B cell (primary cell): ENCODE results near the gene EN1. TPM values are rescaled to one million over a fixed set of nuclear protein-coding genes. Genes with fewer than 3 reads are reported as not detected.

Experiments
- ATAC-seq: fragments of 200-7000 bp; cut with Tn5 transposase; one replicate; pipeline ENCODE4 v1.10.0; 2021; ENCODE audit warnings: low read depth, mild to moderate bottlenecking, moderate number of reproducible peaks, moderate library complexity
- CTCF ChIA-PET: fragments of 350-600 bp; sonication (Branson Sonifier 250); formaldehyde crosslinking; loops from one replicate; lab custom pipeline; 2021; ENCODE audit warnings: antibody characterized with exemption, inconsistent platforms; lab: Charles Lee
- POLR2A ChIA-PET: fragments of 350-600 bp; sonication (Branson Sonifier 250); formaldehyde crosslinking; loops from one replicate; lab custom pipeline; 2021; ENCODE audit warnings: antibody characterized with exemption; lab: Charles Lee
- DNase-seq: peaks from one replicate; pipeline ENCODE4 v3.0.0; 2013
- H2AFZ ChIP-seq: 2 replicates; pipeline ENCODE4 v1.6.1; 2012; ENCODE audit warnings: mild to moderate bottlenecking, low read depth, low read length; ENCODE audit not compliant: insufficient read depth, poor library complexity, severe bottlenecking
- H3K27ac ChIP-seq, 2 donors: 1 replicate in 1 of 2; 2 replicates in 1 of 2; pipeline ENCODE4 v1.5.1; 2012 to 2013; ENCODE audit warnings: low read length in 2 of 2, mild to moderate bottlenecking in 2 of 2, moderate library complexity in 1 of 2
- H3K27me3 ChIP-seq, 4 experiments: fragments of 200-600 bp in 1 of 4; sonication (generic) in 1 of 4; replicated peaks in 1 of 4; 1 replicate in 2 of 4; 2 replicates in 2 of 4; pipeline versions ENCODE4 v1.6.1 to v1.7.0; 2013 to 2016; ENCODE audit warnings: low read length in 3 of 4, mild to moderate bottlenecking in 2 of 4, mixed read lengths in 1 of 4, moderate library complexity in 1 of 4; ENCODE audit not compliant: insufficient read depth in 4 of 4, control insufficient read depth in 3 of 4; ENCODE audit errors: control extremely low read depth in 1 of 4
- H3K36me3 ChIP-seq, 2 experiments: replicated peaks in 1 of 2; 1 replicate in 1 of 2; 2 replicates in 1 of 2; pipeline versions ENCODE4 v1.6.1 to v1.7.1; 2013; ENCODE audit warnings: low read length in 1 of 2; ENCODE audit not compliant: insufficient read depth in 2 of 2, control insufficient read depth in 1 of 2; ENCODE audit errors: control extremely low read depth in 1 of 2, extremely low read depth in 1 of 2
- H3K4me1 ChIP-seq, 2 donors: fragments of 200-600 bp in 1 of 2; sonication (generic) in 1 of 2; 1 replicate in 1 of 2; 2 replicates in 1 of 2; pipeline versions ENCODE4 v1.5.1 to v1.6.1; 2013 to 2017; ENCODE audit warnings: low read length in 2 of 2; ENCODE audit not compliant: control insufficient read depth in 2 of 2, insufficient read depth in 2 of 2
- H3K4me2 ChIP-seq: replicated peaks from 2 replicates; pipeline ENCODE3; 2012; ENCODE audit warnings: mild to moderate bottlenecking, low read depth, low read length; ENCODE audit not compliant: poor library complexity, severe bottlenecking
- H3K4me3 ChIP-seq, 5 experiments: fragments of 200-600 bp in 1 of 5; sonication (generic) in 1 of 5; 1 replicate in 3 of 5; 2 replicates in 2 of 5; pipeline versions ENCODE4 v1.5.1 to v1.7.0; 2011 to 2016; ENCODE audit warnings: low read length in 4 of 5, mild to moderate bottlenecking in 4 of 5, low read depth in 2 of 5, control low read depth in 1 of 5, moderate library complexity in 1 of 5; ENCODE audit not compliant: insufficient read depth in 1 of 5; ENCODE audit errors: control extremely low read depth in 1 of 5, extremely low read depth in 1 of 5
- H3K79me2 ChIP-seq: fragments of 200-600 bp; sonication (generic); one replicate; pipeline ENCODE4 v1.6.0; 2016; ENCODE audit warnings: low read length; ENCODE audit not compliant: control insufficient read depth, insufficient read depth
- H3K9ac ChIP-seq: fragments of 200-600 bp; sonication (generic); 2 replicates; pipeline ENCODE4 v1.6.1; 2017; ENCODE audit warnings: mild to moderate bottlenecking, low read length, moderate library complexity
- H3K9me3 ChIP-seq, 3 donors: one replicate each; pipeline versions ENCODE4 v1.6.1 to v1.7.1; 2013; ENCODE audit warnings: low read length in 2 of 3; ENCODE audit not compliant: control insufficient read depth in 2 of 3, insufficient read depth in 1 of 3; ENCODE audit errors: control extremely low read depth in 1 of 3
- H4K20me1 ChIP-seq: 2 replicates; pipeline ENCODE4 v1.6.0; 2012; ENCODE audit warnings: mild to moderate bottlenecking, low read length; ENCODE audit not compliant: insufficient read depth, control insufficient read depth, poor library complexity, severe bottlenecking
- H3K27ac Mint-ChIP-seq: one replicate; pipeline ENCODE4 v1.8.0; 2021; ENCODE audit warnings: mixed read lengths
- H3K27me3 Mint-ChIP-seq: one replicate; pipeline ENCODE4 v1.8.0; 2021; ENCODE audit warnings: mixed read lengths
- H3K4me1 Mint-ChIP-seq: one replicate; pipeline ENCODE4 v1.8.0; 2021; ENCODE audit warnings: mixed read lengths
- H3K4me3 Mint-ChIP-seq: one replicate; pipeline ENCODE4 v1.8.0; 2021; ENCODE audit warnings: mixed read lengths
- H3K9me3 Mint-ChIP-seq: one replicate; pipeline ENCODE4 v1.8.0; 2022; ENCODE audit warnings: mixed read lengths; ENCODE audit not compliant: insufficient read depth
- EZH2 ChIP-seq: IDR thresholded peaks from 2 replicates; pipeline ENCODE4 v1.6.1; 2012; ENCODE audit warnings: borderline replicate concordance, low read depth, mild to moderate bottlenecking, moderate library complexity, low read length; ENCODE audit not compliant: insufficient read depth, poor library complexity, severe bottlenecking
- WGBS: methylation state at CpG from one replicate; pipeline ENCODE4 v1.1.5; 2013; ENCODE audit warnings: missing lambda C conversion rate; ENCODE audit not compliant: insufficient coverage; 5-methylcytosine and 5-hydroxymethylcytosine counted together
- intact Hi-C: fragments of 100-400 bp; cut with micrococcal nuclease; formaldehyde crosslinking; loops from one replicate; pipeline ENCODE4 v1.10.0; 2022
- polyA plus RNA-seq: library from polyadenylated mRNA; depleted of rRNA; stranded (reverse); fragments of >200 nt; gene quantifications from 2 replicates; pipeline ENCODE4 v1.2.3, GENCODE V29; 2012
- total RNA-seq, 2 donors: library from RNA; stranded (reverse); fragments of 120-200 nt in 1 of 2; gene quantifications; 1 replicate in 1 of 2; 2 replicates in 1 of 2; pipeline versions ENCODE4 v1.2.3 to v1.2.4, GENCODE V29; 2013 to 2022
- TF ChIP-seq, protein P1 (sequence below): fragments of 200-600 bp; IDR thresholded peaks from one replicate; pipeline ENCODE4 v1.8.0; 2022; ENCODE audit warnings: antibody characterized with exemption, mild to moderate bottlenecking

Gene EN1
- total and polyA plus RNA-seq, 2 donors (not counting 1 experiment from before 2014, with no cell fraction given), result not detected

DNA sequence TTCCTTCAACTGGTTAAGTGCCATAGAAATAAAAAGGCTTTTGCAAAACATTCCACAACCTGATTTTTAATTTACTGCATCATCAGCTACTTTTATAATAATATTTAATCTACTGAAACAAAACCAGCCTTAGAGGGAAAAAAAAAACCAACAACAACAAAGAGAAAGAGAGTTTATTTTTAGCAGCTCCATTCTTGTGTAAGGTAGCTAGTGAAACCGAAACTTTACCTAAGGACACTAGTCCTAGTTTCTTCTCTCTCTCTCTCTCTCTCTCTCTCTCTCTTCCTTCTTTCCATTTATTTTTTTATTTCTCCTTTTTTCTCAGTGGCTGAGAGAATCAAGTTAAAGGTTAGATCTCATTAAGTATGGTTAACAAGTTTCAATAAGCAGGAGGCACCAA lies 21.4 kb downstream of the EN1 start:
- Histone ChIP-seq H3K79me2 (no peaks in the 10 kb centered on the region), H2AFZ (no peak overlapping the region), H3K27me3 (peaks cover 0 to 20% (median 4%) of the 10 kb centered on the region in 4 experiments), H3K36me3 (no peaks in the 10 kb centered on the region), H3K9ac (no peak overlapping the region), H3K27ac (no peak overlapping the region), H4K20me1 (no peaks in the 10 kb centered on the region), H3K9me3 (no peaks in the 10 kb centered on the region), H3K4me2 (no peak overlapping the region), H3K4me3 (no peak overlapping the region), H3K4me1 (no peaks in the 10 kb centered on the region)
- ATAC-seq (no peak), DNase-seq (no peak)
- ChIA-PET CTCF (no interaction called here), POLR2A (no interaction called here)
- intact Hi-C loops, result no loop called here
- H3K9me3 Mint-ChIP-seq, result no peaks in the 10 kb centered on the region
- H3K4me1 Mint-ChIP-seq, result no peaks in the 10 kb centered on the region
- WGBS, result no CpG with 5 or more reads among the region's 1 CpG
- no peak overlapping the region for H3K27ac Mint-ChIP-seq
- no peak overlapping the region for H3K4me3 Mint-ChIP-seq
- TF ChIP-seq EZH2, result no peak
- TF ChIP-seq, protein P1, sequence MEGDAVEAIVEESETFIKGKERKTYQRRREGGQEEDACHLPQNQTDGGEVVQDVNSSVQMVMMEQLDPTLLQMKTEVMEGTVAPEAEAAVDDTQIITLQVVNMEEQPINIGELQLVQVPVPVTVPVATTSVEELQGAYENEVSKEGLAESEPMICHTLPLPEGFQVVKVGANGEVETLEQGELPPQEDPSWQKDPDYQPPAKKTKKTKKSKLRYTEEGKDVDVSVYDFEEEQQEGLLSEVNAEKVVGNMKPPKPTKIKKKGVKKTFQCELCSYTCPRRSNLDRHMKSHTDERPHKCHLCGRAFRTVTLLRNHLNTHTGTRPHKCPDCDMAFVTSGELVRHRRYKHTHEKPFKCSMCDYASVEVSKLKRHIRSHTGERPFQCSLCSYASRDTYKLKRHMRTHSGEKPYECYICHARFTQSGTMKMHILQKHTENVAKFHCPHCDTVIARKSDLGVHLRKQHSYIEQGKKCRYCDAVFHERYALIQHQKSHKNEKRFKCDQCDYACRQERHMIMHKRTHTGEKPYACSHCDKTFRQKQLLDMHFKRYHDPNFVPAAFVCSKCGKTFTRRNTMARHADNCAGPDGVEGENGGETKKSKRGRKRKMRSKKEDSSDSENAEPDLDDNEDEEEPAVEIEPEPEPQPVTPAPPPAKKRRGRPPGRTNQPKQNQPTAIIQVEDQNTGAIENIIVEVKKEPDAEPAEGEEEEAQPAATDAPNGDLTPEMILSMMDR, result no peak
- peaks cover 53% of the 10 kb centered on the region for H3K27me3 Mint-ChIP-seq

DNA sequence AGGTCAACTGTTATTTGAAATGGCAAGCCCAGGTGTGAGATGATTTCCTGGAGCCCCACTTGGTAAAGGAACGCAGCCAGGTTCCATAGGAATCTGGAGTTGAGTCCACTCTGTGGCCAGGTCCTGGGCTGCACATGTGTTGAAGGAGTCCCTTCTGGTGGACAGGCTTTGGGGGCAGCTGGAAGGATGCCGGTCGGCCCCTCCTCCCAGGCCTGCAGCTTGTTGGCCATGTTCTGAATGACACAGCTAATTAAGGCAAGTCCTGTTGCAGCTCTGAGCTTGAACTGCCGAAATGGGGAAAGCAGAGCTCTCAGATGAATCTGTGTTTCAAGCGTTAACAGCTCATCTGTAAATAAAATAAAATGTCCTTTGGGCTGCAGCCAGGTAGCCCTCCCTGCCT lies 23.8 kb downstream of the EN1 start:
- H3K9ac ChIP-seq, result no peak overlapping the region
- H3K4me2 ChIP-seq, result no peak overlapping the region
- H3K4me3 ChIP-seq, result no peak overlapping the region
- H3K4me1 ChIP-seq, result no peaks in the 10 kb centered on the region
- H3K9me3 ChIP-seq, result no peaks in the 10 kb centered on the region
- Mint-ChIP-seq H3K4me3 (no peak overlapping the region), H3K4me1 (no peaks in the 10 kb centered on the region), H3K27ac (no peak overlapping the region), H3K27me3 (peaks cover 58% of the 10 kb centered on the region), H3K9me3 (no peaks in the 10 kb centered on the region)
- intact Hi-C loops, result no loop called here
- H3K79me2 ChIP-seq, result no peaks in the 10 kb centered on the region
- no peak for DNase-seq
- H2AFZ ChIP-seq, result no peak overlapping the region
- whole genome bisulfite sequencing, result 66% methylated on average over 5 of the region's 5 CpGs
- ChIA-PET POLR2A (no interaction called here), CTCF (no interaction called here)
- H4K20me1 ChIP-seq, result no peaks in the 10 kb centered on the region
- H3K27ac ChIP-seq, result no peak overlapping the region
- TF ChIP-seq EZH2, result no peak
- TF ChIP-seq, protein P1, result no peak
- peaks cover 0 to 14% (median 2%) of the 10 kb centered on the region in 4 experiments for H3K27me3 ChIP-seq
- ATAC-seq, result no peak
- H3K36me3 ChIP-seq, result no peaks in the 10 kb centered on the region
